Measurements from ENCODE around the gene CYP3A4.
"Not testable (repeated sequence)": the region's sequence is repeated elsewhere in the genome, so short reads cannot be mapped to it uniquely, and the experiment has no call there.

The CYP3A4 gene

DNA sequence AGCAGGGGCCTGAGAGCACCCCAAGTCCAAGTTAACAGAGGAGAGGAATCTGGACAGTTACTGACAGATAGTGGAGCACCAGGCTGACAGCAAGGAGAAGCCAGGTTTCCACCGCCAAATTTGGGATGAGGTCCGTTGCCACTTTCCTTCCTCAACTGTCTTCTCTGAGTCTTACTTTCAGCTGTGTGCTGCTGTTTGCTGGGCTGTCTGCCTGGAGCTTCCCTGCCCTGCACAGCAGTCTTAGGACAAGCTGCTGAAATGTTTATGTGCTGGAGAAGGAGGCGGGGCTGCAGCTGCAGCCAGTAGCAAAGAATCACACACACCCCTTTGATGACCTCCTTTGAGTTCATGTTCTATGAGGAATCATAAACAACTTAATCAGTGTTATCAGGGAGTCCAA is 31.6 kb downstream of the CYP3A4 start:
- no peak for DNase-seq (ENCODE audit: low spot score)

DNA sequence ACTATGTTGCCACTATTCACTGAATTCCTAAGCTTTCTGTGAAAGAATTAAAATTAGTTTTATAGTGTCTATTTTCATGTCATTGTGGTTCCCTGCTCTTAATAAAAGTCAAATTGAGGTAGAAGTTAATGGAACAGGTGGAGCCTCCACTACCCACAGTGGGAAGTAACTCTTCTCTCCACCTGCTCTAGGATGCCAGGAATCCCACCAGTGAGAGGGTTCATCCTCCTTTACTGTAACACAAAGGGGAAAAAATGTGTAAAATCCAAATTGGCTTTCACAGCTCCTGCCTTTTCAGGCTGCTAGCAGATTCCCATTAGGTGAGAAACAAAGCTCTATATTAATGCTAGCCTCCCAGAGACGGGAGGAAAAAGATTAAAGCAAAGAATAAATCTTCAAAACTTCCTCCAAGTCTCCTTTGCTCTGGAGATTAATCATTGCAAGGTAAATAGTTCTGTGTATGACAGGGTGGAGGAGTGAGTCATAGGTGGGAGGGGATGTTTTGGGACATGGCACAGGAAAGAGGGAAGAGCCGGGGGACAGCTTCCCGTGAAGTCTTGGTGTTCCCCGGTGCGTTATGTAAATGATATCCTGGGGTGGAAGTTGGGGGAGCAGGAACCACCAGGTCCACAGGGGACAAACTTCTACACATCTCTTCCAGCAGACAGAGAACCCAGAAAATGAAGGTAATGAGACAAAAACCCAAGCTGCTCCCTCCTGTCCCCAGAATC is 32.5 kb downstream of the CYP3A4 start:
- not testable (repeated sequence) for DNase-seq (ENCODE audit: low spot score)

DNA sequence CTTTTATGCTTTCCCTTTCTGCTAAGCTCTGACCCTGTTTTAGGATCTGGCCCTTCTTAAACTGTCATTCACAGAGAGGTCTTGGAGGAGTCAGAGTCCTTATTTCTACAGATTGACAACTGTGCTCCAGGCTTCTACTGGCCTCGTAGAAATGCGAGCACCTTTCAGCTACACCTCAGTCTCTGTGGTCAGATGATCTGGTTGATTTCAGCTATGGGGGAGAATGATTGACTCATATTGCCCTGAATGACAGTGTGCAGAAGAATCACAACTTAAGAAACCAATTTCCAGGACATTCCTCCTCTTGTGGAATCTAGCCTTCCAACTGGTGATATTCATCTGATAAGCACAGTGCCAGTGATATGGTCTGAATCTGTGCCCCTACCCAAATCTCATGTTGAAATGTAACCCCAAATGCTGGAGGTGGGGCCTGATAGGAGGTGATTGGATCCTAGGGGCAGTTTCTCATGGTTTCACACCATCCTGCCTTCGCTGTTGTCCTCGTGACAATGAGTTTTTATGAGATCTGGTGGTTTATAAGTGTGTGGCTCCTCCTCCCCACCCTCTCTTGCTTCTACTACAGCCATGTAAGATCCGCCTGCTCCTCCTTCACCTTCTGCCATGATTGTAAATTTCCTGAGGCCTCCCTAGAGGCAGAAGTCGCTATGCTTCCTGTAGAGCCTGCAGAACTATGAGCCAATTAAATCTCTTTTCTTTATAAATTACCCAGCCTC is 35.0 kb downstream of the CYP3A4 start:
- no peak for DNase-seq (ENCODE audit: low spot score)

GRCh38 chr7:99746915-99747314 is 37.1 kb downstream of the CYP3A4 start:
- not testable (repeated sequence) for DNase-seq (ENCODE audit: low spot score)

DNA sequence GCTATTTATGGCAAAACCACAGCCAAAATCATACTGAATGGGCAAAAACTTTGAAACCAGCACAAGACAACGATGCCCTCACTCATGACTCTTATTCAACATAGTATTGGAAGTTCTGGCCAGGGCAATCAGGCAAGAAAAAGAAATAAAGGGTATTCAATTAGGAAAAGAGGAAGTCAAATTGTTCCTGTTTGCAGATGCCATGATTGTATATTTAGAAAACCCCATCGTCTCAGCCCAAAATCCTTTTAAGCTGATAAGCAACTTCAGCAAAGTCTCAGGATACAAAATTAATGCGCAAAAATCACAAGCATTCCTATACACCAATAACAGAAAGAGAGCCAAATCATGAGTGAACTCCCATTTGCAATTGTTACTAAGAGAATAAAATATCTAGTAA is 38.6 kb downstream of the CYP3A4 start:
- DNase-seq (ENCODE audit: low spot score) = not testable (repeated sequence)

- DNase-seq (ENCODE audit: low spot score) = no peak
These were observed 41.1 kb downstream of the CYP3A4 start for GRCh38 chr7:99742737-99743394.

DNA sequence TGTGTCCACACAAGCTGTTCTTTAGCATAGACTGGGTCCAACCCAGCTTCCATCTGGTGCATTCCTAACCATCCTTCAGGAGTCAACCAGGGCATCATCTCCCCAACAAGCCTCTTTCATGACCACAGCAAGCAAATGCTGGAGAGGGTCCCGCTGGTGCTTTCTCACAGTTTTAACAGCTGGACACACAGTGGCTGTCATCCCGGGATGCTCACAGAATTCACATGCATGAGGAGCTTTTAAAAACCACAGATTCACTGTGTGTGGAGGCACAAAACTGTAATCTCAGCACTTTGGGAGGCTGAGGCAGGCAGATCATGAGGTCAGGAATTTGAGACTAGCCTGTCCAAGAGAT is 42.6 kb downstream of the CYP3A4 start:
- DNase-seq (ENCODE audit: low spot score) = no peak

DNA sequence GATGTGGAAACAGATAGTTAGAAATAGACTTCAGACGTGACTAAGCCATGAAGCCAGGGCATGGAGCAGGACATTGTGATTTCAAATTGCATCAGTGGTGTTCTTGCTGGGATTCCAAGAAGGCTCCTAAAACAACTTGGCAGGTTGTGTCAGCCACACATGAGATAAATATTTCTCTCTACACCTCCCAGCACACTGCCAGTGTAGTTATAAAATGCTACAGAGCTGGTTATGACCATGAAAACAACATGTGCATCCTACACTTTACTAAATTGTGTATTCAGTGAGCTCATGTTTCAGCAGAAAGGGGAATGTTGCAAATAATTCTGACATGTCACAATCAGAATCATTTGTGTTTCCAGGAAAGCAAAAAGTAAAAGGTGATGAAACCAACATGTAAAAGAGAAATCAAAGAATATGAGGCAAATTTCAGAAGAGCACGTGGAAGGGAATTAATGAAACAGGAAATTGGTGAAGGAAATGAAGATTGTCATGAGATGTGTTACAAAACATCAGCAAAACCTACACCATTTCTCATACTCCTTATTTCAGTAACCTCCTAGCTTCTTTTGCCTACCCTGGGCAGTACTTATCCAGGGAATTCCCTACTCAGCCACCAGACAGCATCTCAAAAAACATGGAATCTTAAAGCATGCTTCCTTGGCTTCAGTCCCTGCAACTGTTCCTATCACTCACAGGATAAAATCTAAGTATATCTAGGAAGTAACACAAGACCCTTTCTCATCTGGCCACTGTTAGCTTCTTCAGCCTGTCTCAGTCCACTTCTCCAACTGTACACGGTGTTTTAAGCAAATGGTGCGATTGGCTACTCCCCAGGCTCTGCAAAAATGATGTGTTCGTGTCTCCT is 43.2 kb downstream of the CYP3A4 start:
- DNase-seq (ENCODE audit: low spot score) = no peak

GRCh38 chr7:99739699-99740572 is 44.0 kb downstream of the CYP3A4 start:
- no peak for DNase-seq (ENCODE audit: low spot score)

- DNase-seq (ENCODE audit: low spot score) = no peak
These were observed 46.3 kb downstream of the CYP3A4 start for GRCh38 chr7:99737726-99738125.

DNA sequence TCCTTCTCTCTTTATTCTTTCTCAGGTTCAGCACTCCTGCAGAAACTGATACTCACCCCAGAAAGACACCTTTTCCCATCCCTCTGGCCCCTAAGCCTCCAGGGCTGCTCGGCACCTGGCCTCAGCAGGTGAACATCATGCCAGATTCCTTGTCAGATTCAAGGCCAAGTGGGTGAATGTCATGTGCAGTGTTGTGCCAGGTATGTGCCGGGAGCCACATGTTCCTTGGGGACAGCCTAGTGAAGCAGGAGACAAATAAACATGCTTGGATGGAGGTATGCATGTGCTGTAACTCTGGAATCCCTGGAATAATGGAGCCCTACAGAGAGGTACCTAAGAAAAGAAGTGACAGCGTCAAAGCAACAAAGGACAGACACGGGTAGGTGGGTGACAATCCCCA is 47.3 kb downstream of the CYP3A4 start:
- DNase-seq (ENCODE audit: low spot score) = not testable (repeated sequence)

DNA sequence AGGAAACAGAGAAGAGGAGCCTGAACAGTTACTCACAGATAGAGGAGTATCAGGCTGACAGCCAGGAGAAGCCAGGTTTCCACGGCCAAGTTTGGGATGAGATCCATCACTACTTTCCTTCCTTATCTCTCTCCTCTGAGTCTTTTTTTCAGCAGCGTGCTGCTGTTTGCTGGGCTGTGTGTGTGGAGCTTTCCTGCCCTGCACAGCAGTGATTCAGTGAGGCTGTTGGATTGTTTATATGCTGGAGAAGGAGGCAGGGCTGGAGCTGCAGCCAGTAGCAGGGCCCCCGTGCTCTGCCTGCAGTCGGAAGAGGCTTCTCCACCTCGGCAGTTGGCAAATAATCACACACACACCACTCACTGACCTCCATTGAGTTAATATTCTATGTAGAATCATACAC is 49.0 kb downstream of the CYP3A4 start, which contains the start of gene CYP3A7:
TSS of gene CYP3A7 (minus strand) at position 210 of the 400 bp plus-strand sequence. CDS start at position 107, 103 bp downstream.
- DNase-seq (ENCODE audit: low spot score) = no peak

GRCh38 chr7:99733448-99733847 is 50.5 kb downstream of the CYP3A4 start:
- DNase-seq (ENCODE audit: low spot score) = no peak

DNA sequence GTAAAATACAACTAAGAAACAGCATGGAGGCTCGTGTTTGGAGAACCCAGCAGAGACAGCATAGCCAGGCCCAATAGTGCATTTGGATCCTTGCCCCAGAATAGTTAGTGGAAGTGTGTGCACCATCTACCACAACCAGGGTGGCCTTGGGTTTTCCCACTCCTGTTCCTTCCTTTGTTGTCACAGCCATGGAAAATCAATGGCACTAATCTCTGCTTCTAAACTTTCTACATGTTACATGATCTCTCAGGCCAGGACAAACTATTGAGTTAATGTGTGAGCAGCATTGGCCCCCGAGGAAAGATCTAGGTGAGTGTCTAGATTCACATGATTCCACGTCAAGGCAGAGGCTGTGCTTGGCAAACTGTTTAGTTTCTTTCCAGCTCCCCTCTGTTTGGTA is 51.0 kb downstream of the CYP3A4 start:
- no peak for DNase-seq (ENCODE audit: low spot score)

GRCh38 chr7:99731638-99732374 is 52.2 kb downstream of the CYP3A4 start:
- DNase-seq (ENCODE audit: low spot score) = no peak

- no peak for DNase-seq (ENCODE audit: low spot score)
These were observed 53.0 kb downstream of the CYP3A4 start for GRCh38 chr7:99730992-99731391.

DNA sequence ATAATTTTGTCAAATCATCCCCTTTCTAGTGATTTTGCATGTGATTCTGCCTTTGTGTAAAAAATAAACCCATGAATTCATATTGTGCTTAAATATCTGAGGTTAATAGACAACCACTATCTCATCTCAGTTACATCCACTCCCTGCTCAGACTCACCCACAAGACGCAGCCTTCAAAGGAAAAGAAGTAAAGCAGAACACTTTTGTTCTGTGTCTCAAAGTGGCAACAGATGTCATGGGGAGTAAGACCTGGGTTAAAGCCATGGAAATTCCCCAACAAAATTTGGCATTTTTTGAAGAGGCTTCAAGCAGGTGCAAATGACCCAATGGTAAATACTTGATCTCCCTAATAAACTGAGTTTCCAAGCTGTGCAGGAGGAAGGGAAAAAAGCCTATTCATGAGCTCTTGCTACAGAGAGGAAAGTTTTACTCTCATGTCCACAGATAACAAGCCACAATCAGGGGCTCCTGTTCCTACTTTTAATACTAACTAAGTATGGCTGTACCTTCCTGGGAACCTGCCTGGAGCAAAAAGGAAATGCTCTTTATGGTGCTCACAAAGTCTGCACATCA is 53.7 kb downstream of the CYP3A4 start:
- DNase-seq (ENCODE audit: low spot score) = no peak

DNA sequence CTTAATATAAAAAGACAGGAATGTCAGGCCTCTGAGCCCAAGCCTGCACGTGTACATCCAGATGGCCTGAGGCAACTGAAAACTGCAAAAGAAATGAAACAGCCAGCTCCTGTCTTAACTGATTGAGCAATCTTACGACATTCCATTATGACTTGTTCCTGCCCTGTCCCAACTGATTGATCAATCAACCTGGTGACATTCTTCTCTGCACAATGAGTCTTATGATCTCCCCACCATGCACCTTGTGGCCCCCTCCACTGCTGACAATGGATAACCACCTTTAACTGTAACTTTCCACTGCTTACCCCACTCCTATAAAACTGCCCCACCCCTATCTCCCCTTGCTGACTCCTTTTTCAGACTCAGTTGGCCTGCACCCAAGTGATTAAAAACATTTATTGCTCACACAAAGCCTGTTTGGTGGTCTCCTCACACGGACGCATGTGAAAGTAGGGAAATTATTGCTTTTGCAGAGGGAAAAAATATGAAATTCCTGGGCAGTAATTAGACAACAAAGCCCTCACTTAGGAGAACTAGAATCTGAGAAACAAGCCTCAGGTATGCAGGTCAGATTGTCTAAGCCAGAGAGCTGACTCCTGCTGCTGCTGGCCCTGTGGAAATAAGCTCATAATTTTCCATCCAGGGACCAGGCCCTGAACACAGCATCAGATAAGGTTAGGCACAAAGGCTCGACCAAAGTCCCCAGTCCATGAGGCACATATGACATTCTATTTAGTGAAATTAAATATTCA is 54.3 kb downstream of the CYP3A4 start:
- DNase-seq (ENCODE audit: low spot score) = no peak

DNA sequence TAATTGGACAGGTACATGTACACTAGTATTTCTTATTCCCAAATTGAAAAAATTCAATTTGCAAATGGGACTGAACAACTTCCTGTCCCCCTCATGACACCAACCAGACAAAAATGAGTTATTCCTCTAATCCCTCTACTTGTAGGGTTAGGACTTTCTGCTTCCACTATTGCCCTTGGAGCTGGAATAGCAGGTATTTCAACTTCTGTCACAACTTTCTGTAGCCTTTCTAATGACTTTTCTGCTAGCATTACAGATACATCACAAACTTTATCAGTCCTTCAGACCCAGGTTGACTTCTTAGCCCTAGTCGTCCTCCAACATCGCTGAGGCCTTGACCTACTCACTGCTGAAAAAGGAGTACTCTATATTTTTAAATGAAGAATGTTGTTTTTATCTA is 55.4 kb downstream of the CYP3A4 start:
- DNase-seq (ENCODE audit: low spot score) = no peak

Data from hepatic stellate cell (primary cell).